TTC549 (cell line): Measurements from ENCODE around the gene EXOC3L1.

Source experiments
- FAIRE-seq: peaks from 2 replicates; lab custom pipeline; 2012; peaks lifted over from hg19 to GRCh38; lab: Jason Lieb, UNC

Gene EXOC3L1

DNA sequence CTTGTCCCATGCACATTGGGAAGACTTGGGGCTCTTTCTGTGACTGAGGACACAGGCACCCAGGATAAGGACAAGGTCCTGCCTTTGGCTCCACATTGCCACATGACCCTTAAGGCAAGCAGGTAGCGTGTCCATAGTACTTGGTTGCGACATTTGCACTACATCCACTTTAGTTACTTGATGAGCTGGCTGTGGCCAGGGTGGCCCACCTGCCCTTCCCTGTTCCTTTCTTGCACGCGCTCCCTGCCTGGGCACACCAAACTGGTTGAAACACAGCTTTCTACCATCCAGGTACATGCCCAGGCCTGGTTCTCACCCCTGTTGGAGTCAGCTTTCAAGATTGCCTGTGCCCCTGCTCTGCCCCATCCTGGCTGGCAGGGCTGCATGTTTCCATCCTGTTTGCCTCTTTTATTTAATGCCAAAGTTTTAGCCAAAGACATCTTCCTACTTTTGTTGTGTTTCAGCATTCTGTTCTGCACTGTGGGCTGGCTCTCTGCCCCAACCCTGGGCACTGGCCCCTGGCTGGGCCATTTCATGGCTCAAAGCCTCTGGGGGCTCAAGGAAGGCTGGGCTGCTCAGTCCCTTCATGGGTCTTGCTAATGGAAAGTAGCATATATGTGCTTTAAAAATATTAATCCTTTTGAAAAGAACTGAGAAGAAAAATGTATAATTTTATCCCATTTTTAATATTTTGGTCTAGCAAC, 42.3 kb downstream of the EXOC3L1 start:
- no peak for FAIRE-seq

- FAIRE-seq = no peak
Observed at GRCh38 chr16:67146523-67147357, 43.2 kb downstream of the EXOC3L1 start.

DNA sequence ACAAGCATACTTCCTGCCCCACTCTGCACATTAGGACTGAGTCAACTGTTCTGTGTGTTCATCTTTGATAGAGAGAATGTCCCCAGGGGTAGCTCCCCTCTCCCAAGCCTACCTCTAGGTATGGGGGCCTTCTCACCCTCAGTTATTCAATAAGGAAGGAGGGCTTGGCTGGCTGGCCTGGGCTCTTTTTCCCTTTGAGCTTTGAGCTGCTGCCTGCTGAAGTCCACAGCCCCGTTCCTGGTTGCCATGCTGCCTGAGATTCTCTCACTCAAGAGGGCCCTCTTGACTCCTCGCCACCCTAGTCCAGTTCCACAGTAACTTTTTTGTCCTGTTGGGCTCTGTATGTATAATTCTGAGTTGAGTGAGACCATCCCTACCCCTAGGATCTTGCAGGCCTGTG, 44.2 kb downstream of the EXOC3L1 start:
- FAIRE-seq = no peak

- no peak for FAIRE-seq
Observed at GRCh38 chr16:67144943-67145342, 45.0 kb downstream of the EXOC3L1 start.

DNA sequence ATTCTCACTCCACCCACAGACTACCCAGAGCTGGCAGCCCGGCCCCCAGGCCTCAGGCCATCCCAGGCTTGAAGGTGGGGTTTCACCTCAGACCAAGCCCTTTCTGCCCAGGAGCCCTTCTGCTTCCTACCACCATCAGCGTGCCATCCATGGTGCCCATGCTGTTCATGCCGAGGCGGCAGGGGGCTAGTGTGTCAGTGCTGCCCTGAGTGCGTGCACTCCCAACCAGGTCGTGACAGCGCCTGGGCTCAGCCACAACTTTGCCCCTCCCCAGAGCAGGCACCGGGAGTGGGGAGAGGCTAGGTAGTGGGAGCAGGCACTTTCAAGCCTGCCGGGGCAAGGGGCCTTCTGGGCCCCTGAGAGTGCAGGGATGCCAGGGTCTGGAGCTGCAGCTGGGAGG, 47.6 kb downstream of the EXOC3L1 start:
- FAIRE-seq = no peak

DNA sequence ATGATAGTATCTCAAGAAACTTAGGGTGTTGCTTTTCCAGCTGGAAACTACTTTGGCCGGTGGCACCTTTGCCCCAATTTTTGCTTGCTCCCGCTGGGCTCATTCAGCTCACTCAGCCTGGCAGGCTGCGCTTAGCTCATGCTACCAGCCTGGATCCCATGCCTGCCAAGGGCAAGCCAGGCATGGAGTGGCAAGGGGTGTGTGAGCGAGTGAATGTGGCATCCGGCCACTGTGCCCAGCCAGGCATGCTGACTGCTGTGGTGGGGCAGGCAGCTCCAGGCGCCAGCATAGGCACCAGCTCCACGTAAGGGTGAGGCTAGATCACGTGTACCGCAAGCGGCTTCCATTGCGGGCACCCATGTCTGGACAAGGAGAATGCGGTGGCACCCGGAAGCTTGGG, 48.5 kb downstream of the EXOC3L1 start:
- FAIRE-seq = no peak

DNA sequence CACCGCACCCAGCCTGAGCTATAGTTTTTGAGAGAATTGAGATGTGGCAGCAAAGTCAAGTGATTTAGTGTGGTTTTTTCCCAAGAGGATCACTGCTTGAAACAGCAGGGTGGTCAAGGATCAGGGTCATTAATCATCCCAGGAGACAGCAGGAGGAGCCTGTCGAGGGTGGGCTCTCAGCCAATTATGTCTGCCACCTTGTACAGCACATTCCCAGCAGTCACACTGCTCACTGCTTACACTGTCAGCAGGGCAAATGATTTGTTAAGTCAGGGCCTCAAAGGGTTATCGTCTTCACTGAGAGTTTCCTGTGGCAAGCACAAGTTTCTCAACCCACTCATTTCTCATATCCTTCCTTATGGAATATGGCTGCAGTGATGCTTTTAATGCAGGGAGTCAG, 52.3 kb downstream of the EXOC3L1 start:
- FAIRE-seq = no peak
